Stimulated activated CD4-positive, alpha-beta T cell treated with anti-CD3 and anti-CD28 coated beads, TNF-alpha, amount 100 ng/mL, for 24 hours (primary cell): Measurements from ENCODE around the gene CPA4.
"Not testable (repeated sequence)": the region's sequence is repeated elsewhere in the genome, so short reads cannot be mapped to it uniquely, and the experiment has no call there.

Experiments
- DNase-seq, 3 experiments: peaks; one replicate each; pipeline ENCODE4 v3.0.0-alpha.2; 2020; ENCODE audit warnings: low read depth in 3 of 3

The CPA4 gene

GRCh38 chr7:130292682-130293257 is at the start of gene CPA4:
CPA4 (plus strand) TSS chr7:130293161; CDS start chr7:130293181, 20 bp downstream.
- no peak for DNase-seq

GRCh38 chr7:130243486-130243885 is 49.5 kb upstream of the CPA4 start:
- DNase-seq, result not testable (repeated sequence)

GRCh38 chr7:130246491-130246890 is 46.5 kb upstream of the CPA4 start:
- DNase-seq, result not testable (repeated sequence)

- not testable (repeated sequence) for DNase-seq
These were observed 44.1 kb upstream of the CPA4 start for GRCh38 chr7:130248842-130249241.

- not testable (repeated sequence) for DNase-seq
These were observed 43.3 kb upstream of the CPA4 start for GRCh38 chr7:130249626-130250025.

GRCh38 chr7:130254555-130254954 is 38.4 kb upstream of the CPA4 start:
- no peak for DNase-seq

- no peak for DNase-seq
These were observed 36.3 kb upstream of the CPA4 start for GRCh38 chr7:130256704-130257103.

- DNase-seq, result no peak
These were observed 34.4 kb upstream of the CPA4 start for GRCh38 chr7:130258494-130259078.

GRCh38 chr7:130262448-130262847 is 30.5 kb upstream of the CPA4 start:
- no peak for DNase-seq

- DNase-seq, result no peak
These were observed 29.8 kb upstream of the CPA4 start for GRCh38 chr7:130263130-130263529.

- DNase-seq, result no peak
These were observed 26.6 kb upstream of the CPA4 start, which contains the start of gene CPA2 for GRCh38 chr7:130266258-130266960. CPA2 (plus strand) TSS chr7:130266863; CDS start chr7:130266882, 19 bp downstream.

GRCh38 chr7:130266961-130267321 is 26.0 kb upstream of the CPA4 start:
- DNase-seq, result no peak

- no peak for DNase-seq
These were observed 24.3 kb upstream of the CPA4 start for GRCh38 chr7:130268463-130269317.

- no peak for DNase-seq
These were observed 23.7 kb upstream of the CPA4 start for GRCh38 chr7:130269318-130269694.

- DNase-seq, result no peak
These were observed 21.8 kb upstream of the CPA4 start for GRCh38 chr7:130270947-130271800.

- no peak for DNase-seq
These were observed 20.4 kb upstream of the CPA4 start for GRCh38 chr7:130272381-130273080.

- no peak for DNase-seq
These were observed 19.7 kb upstream of the CPA4 start for GRCh38 chr7:130273081-130273932.

GRCh38 chr7:130273933-130274255 is 19.1 kb upstream of the CPA4 start:
- no peak for DNase-seq

- DNase-seq, result no peak
These were observed 18.7 kb upstream of the CPA4 start for GRCh38 chr7:130274296-130274695.
